ENCODE results near the gene KCNJ9.

KCNJ9 gene

GRCh38 chr1:160117300-160117699 lies 36.0 kb downstream of the KCNJ9 start:
- TF ChIP-seq EZH2phosphoT487 (IDR thresholded peaks at IDR 0.05; ENCODE audit: borderline replicate concordance, low read length) (no peak), CTCF (IDR thresholded peaks at IDR 0.05; ENCODE audit: low read depth, low read length, poor library complexity, severe bottlenecking) (no peak)
- H3K4me3 ChIP-seq (ENCODE audit: low read length): no peak overlapping the region
- H3K79me2 ChIP-seq (ENCODE audit: control insufficient read depth, low read length): no peaks in the 10 kb centered on the region
- no peaks in the 10 kb centered on the region for H4K20me1 ChIP-seq (ENCODE audit: control insufficient read depth, insufficient read depth, low read depth, low read length)
- H3K27me3 ChIP-seq (ENCODE audit: control insufficient read depth, low read length): peaks cover 18% of the 10 kb centered on the region
- H3K9me3 ChIP-seq (ENCODE audit: control insufficient read depth, insufficient read depth, low read length): no peaks in the 10 kb centered on the region
- no peak overlapping the region for H3K4me2 ChIP-seq (ENCODE audit: low read length)
- no peaks in the 10 kb centered on the region for H3K4me1 ChIP-seq (ENCODE audit: control insufficient read depth, low read length)
- H3F3A ChIP-seq (ENCODE audit: control insufficient read depth, insufficient read depth): no peaks in the 10 kb centered on the region
- H3K27ac ChIP-seq (ENCODE audit: low read depth, low read length): no peak overlapping the region
- no peaks in the 10 kb centered on the region for H3K9me2 ChIP-seq (replicated peaks; ENCODE audit: control insufficient read depth, low read length)
- H3K36me3 ChIP-seq (ENCODE audit: control insufficient read depth, low read length): no peaks in the 10 kb centered on the region

GRCh38 chr1:160117709-160118183 lies 36.4 kb downstream of the KCNJ9 start:
- no peaks in the 10 kb centered on the region for H3K79me2 ChIP-seq (ENCODE audit: control insufficient read depth, low read length)

GRCh38 chr1:160118928-160119327 lies 37.6 kb downstream of the KCNJ9 start:
- Histone ChIP-seq H3K36me3 (ENCODE audit: control insufficient read depth, low read length) (no peaks in the 10 kb centered on the region), H3K4me3 (ENCODE audit: low read length) (no peak overlapping the region), H3K27ac (ENCODE audit: low read depth, low read length) (no peak overlapping the region), H3K4me1 (ENCODE audit: control insufficient read depth, low read length) (no peaks in the 10 kb centered on the region), H4K20me1 (ENCODE audit: control insufficient read depth, insufficient read depth, low read depth, low read length) (no peaks in the 10 kb centered on the region), H3K9me3 (ENCODE audit: control insufficient read depth, insufficient read depth, low read length) (no peaks in the 10 kb centered on the region), H3K9me2 (replicated peaks; ENCODE audit: control insufficient read depth, low read length) (no peaks in the 10 kb centered on the region), H3K4me2 (ENCODE audit: low read length) (no peak overlapping the region), H3K79me2 (ENCODE audit: control insufficient read depth, low read length) (no peaks in the 10 kb centered on the region), H3K27me3 (ENCODE audit: control insufficient read depth, low read length) (peaks cover 18% of the 10 kb centered on the region), H3F3A (ENCODE audit: control insufficient read depth, insufficient read depth) (no peaks in the 10 kb centered on the region)
- no peak for TF ChIP-seq EZH2phosphoT487 (IDR thresholded peaks at IDR 0.05; ENCODE audit: borderline replicate concordance, low read length)

More at GRCh38 chr1:160117709-160118183, 36.4 kb downstream of the KCNJ9 start:
- H3K4me2 ChIP-seq (ENCODE audit: low read length): no peak overlapping the region
- no peaks in the 10 kb centered on the region for H3K9me2 ChIP-seq (replicated peaks; ENCODE audit: control insufficient read depth, low read length)
- H3K9me3 ChIP-seq (ENCODE audit: control insufficient read depth, insufficient read depth, low read length): no peaks in the 10 kb centered on the region
- no peaks in the 10 kb centered on the region for H3F3A ChIP-seq (ENCODE audit: control insufficient read depth, insufficient read depth)
- H3K27me3 ChIP-seq (ENCODE audit: control insufficient read depth, low read length): peaks cover 18% of the 10 kb centered on the region
- TF ChIP-seq CTCF (IDR thresholded peaks at IDR 0.05; ENCODE audit: low read depth, low read length, poor library complexity, severe bottlenecking) (no peak), EZH2phosphoT487 (IDR thresholded peaks at IDR 0.05; ENCODE audit: borderline replicate concordance, low read length) (no peak)
- H3K4me3 ChIP-seq (ENCODE audit: low read length): no peak overlapping the region
- no peaks in the 10 kb centered on the region for H4K20me1 ChIP-seq (ENCODE audit: control insufficient read depth, insufficient read depth, low read depth, low read length)
- H3K4me1 ChIP-seq (ENCODE audit: control insufficient read depth, low read length): no peaks in the 10 kb centered on the region
- H3K36me3 ChIP-seq (ENCODE audit: control insufficient read depth, low read length): no peaks in the 10 kb centered on the region
- H3K27ac ChIP-seq (ENCODE audit: low read depth, low read length): no peak overlapping the region

- H3F3A ChIP-seq (ENCODE audit: control insufficient read depth, insufficient read depth): no peaks in the 10 kb centered on the region
- H3K36me3 ChIP-seq (ENCODE audit: control insufficient read depth, low read length): no peaks in the 10 kb centered on the region
- TF ChIP-seq EZH2phosphoT487 (IDR thresholded peaks at IDR 0.05; ENCODE audit: borderline replicate concordance, low read length) (no peak), CTCF (IDR thresholded peaks at IDR 0.05; ENCODE audit: low read depth, low read length, poor library complexity, severe bottlenecking) (no peak)
- no peaks in the 10 kb centered on the region for H3K9me2 ChIP-seq (replicated peaks; ENCODE audit: control insufficient read depth, low read length)
- H3K27ac ChIP-seq (ENCODE audit: low read depth, low read length): no peak overlapping the region
- H4K20me1 ChIP-seq (ENCODE audit: control insufficient read depth, insufficient read depth, low read depth, low read length): no peaks in the 10 kb centered on the region
- H3K4me1 ChIP-seq (ENCODE audit: control insufficient read depth, low read length): no peaks in the 10 kb centered on the region
- no peaks in the 10 kb centered on the region for H3K9me3 ChIP-seq (ENCODE audit: control insufficient read depth, insufficient read depth, low read length)
- no peak overlapping the region for H3K4me2 ChIP-seq (ENCODE audit: low read length)
- H3K27me3 ChIP-seq (ENCODE audit: control insufficient read depth, low read length): peaks cover 12% of the 10 kb centered on the region
- no peak overlapping the region for H3K4me3 ChIP-seq (ENCODE audit: low read length)
- H3K79me2 ChIP-seq (ENCODE audit: control insufficient read depth, low read length): no peaks in the 10 kb centered on the region
Observed at GRCh38 chr1:160120797-160121196, 39.5 kb downstream of the KCNJ9 start.
